ENCODE data around the gene AOPEP.

Gene AOPEP

GRCh38 chr9:94977416-94977815, 250.9 kb downstream of the AOPEP start:
- TF ChIP-seq, protein P1, sequence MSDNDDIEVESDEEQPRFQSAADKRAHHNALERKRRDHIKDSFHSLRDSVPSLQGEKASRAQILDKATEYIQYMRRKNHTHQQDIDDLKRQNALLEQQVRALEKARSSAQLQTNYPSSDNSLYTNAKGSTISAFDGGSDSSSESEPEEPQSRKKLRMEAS (IDR thresholded peaks at IDR 0.05): no peak
- TF ChIP-seq, protein P2, sequence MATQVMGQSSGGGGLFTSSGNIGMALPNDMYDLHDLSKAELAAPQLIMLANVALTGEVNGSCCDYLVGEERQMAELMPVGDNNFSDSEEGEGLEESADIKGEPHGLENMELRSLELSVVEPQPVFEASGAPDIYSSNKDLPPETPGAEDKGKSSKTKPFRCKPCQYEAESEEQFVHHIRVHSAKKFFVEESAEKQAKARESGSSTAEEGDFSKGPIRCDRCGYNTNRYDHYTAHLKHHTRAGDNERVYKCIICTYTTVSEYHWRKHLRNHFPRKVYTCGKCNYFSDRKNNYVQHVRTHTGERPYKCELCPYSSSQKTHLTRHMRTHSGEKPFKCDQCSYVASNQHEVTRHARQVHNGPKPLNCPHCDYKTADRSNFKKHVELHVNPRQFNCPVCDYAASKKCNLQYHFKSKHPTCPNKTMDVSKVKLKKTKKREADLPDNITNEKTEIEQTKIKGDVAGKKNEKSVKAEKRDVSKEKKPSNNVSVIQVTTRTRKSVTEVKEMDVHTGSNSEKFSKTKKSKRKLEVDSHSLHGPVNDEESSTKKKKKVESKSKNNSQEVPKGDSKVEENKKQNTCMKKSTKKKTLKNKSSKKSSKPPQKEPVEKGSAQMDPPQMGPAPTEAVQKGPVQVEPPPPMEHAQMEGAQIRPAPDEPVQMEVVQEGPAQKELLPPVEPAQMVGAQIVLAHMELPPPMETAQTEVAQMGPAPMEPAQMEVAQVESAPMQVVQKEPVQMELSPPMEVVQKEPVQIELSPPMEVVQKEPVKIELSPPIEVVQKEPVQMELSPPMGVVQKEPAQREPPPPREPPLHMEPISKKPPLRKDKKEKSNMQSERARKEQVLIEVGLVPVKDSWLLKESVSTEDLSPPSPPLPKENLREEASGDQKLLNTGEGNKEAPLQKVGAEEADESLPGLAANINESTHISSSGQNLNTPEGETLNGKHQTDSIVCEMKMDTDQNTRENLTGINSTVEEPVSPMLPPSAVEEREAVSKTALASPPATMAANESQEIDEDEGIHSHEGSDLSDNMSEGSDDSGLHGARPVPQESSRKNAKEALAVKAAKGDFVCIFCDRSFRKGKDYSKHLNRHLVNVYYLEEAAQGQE (IDR thresholded peaks at IDR 0.05; ENCODE audit: low read depth): no peak
- no peak for TF ChIP-seq TEAD4 (IDR thresholded peaks at IDR 0.05)
- TF ChIP-seq EGR1 (IDR thresholded peaks at IDR 0.05): no peak
- TF ChIP-seq ZBTB7A (IDR thresholded peaks at IDR 0.05; ENCODE audit: low read depth): no peak
- TF ChIP-seq CREB1 (IDR thresholded peaks at IDR 0.05; ENCODE audit: low read depth): no peak
- no peak for TF ChIP-seq TAF1 (IDR thresholded peaks at IDR 0.05; ENCODE audit: low read depth)

DNA sequence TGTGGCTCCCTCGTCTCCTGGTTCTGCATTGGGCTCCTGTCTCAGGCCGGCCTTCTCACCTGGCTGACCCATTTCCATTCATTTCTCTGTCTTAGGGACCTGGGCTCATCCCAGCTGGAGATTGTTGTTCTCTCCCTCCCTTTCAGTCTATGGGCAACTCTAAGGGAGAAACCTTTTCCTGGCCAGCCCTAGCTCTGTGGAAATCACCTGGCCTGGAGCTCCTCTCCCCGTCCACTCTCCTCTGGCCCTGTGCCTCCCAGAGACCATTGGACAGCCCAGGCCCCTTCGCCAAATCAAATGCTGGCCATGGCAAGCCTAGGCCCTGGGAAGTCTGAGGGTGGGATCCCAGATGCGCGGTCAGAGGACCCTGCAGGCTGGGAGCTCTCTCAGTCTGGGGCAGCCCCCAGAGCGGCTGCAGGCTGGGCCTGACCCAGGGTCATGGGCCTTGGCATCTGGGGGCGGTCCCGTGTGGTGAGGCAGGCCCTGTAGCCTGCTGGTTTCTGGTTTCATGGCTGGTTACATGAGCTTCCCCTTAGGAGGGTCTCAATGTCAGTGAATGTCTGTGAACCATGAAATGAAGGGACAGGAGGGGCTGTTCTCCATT, 253.5 kb downstream of the AOPEP start:
- no peak for TF ChIP-seq CREB1 (IDR thresholded peaks at IDR 0.05; ENCODE audit: low read depth)
- no peak for TF ChIP-seq TCF12 (IDR thresholded peaks at IDR 0.05; ENCODE audit: low read depth)
- no peak for TF ChIP-seq CEBPB (IDR thresholded peaks at IDR 0.05)
- TF ChIP-seq, protein P1 (IDR thresholded peaks at IDR 0.05): no peak

DNA sequence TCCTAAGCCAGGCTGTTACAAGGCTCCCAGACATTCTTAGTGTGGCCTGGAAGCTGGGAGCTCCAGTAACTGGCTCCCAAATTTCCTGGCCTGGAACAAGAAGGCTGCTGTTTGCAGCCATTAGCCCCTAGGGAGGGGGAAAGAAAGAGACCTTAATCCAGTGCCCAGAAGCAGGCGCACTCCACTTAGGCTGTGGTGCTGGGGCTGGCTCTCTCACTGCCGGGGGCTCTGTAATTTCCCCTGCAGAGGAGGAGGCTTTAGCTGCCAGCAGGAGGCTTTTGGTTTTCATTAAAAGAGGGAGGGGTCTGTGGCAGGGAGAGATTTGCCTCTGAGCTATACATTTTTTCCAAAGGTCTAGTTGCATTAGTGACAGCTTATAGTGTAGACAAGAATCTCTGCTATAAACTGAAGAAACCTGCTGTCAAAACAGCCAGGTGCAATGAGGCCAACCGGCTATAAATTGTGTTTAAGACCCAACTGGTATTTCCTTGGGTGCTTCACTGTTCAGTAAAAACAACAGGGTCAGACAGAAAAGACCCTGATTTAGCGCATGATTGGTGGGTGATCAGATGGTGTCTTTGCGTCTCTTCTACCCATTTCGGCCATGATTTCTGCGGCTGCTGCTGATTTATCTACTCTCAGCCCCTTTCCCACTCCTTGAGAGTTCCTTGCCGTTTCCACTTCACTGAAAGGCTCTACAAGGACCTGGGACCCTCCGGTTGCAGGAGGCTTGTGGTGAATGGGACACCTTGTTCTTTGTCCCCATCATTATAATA, 254.6 kb downstream of the AOPEP start:
- TF ChIP-seq CEBPB (IDR thresholded peaks at IDR 0.05): no peak
- TF ChIP-seq FOXM1 (IDR thresholded peaks at IDR 0.05; ENCODE audit: borderline replicate concordance, low read depth): no peak
- TF ChIP-seq TAF1 (IDR thresholded peaks at IDR 0.05; ENCODE audit: low read depth): no peak
- no peak for TF ChIP-seq TEAD4 (IDR thresholded peaks at IDR 0.05)
- TF ChIP-seq, protein P3, sequence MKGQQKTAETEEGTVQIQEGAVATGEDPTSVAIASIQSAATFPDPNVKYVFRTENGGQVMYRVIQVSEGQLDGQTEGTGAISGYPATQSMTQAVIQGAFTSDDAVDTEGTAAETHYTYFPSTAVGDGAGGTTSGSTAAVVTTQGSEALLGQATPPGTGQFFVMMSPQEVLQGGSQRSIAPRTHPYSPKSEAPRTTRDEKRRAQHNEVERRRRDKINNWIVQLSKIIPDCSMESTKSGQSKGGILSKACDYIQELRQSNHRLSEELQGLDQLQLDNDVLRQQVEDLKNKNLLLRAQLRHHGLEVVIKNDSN (IDR thresholded peaks at IDR 0.05): no peak
- no peak for TF ChIP-seq TCF12 (IDR thresholded peaks at IDR 0.05; ENCODE audit: low read depth)
- TF ChIP-seq YY1 (IDR thresholded peaks at IDR 0.05; ENCODE audit: low read depth): no peak

- TF ChIP-seq NFIC (IDR thresholded peaks at IDR 0.05) (no peak), ZBTB7A (IDR thresholded peaks at IDR 0.05; ENCODE audit: low read depth) (no peak), CEBPB (IDR thresholded peaks at IDR 0.05) (no peak), TCF12 (IDR thresholded peaks at IDR 0.05; ENCODE audit: low read depth) (no peak), FOXM1 (IDR thresholded peaks at IDR 0.05; ENCODE audit: borderline replicate concordance, low read depth) (no peak), EP300 (IDR thresholded peaks at IDR 0.05; ENCODE audit: borderline replicate concordance) (no peak), EGR1 (IDR thresholded peaks at IDR 0.05) (no peak), TEAD4 (IDR thresholded peaks at IDR 0.05) (no peak), TAF1 (IDR thresholded peaks at IDR 0.05; ENCODE audit: low read depth) (no peak), CREB1 (IDR thresholded peaks at IDR 0.05; ENCODE audit: low read depth) (no peak)
- TF ChIP-seq, protein P3 (IDR thresholded peaks at IDR 0.05): no peak
- TF ChIP-seq, protein P2 (IDR thresholded peaks at IDR 0.05; ENCODE audit: low read depth): no peak
- TF ChIP-seq, protein P1 (IDR thresholded peaks at IDR 0.05): no peak
Measured at GRCh38 chr9:94981723-94982090, 255.2 kb downstream of the AOPEP start.

DNA sequence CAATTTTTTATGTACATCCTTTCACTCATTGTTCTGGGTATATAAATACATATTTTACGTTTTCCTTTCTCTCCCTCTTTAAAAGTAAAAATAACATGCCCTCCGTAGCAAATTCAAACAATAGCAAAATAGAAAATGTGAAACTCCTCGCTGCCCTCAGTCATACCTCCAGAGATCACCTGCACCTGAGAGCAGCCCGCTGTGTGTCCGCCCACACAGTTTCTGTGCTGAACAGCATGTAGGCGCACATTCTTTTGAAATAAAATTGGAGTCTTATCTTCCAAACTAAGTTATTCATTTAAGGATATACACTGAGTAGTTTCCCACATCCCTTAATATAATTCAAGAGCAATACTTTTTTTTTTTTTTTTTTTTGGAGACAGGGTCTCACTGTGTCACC, 255.7 kb downstream of the AOPEP start:
- TF ChIP-seq ZBTB7A (IDR thresholded peaks at IDR 0.05; ENCODE audit: low read depth): no peak
- 0 out of 2 replicates have a peak, but pooled peaks have one; percentile 16 for TF ChIP-seq EP300 (IDR thresholded peaks at IDR 0.05; ENCODE audit: borderline replicate concordance)
- 0 out of 2 replicates have a peak, but pooled peaks have one; percentile 16 for TF ChIP-seq FOXM1 (IDR thresholded peaks at IDR 0.05; ENCODE audit: borderline replicate concordance, low read depth)
- 0 out of 2 replicates have a peak, but pooled peaks have one; percentile 18 for TF ChIP-seq TCF12 (IDR thresholded peaks at IDR 0.05; ENCODE audit: low read depth)
- TF ChIP-seq TAF1 (IDR thresholded peaks at IDR 0.05; ENCODE audit: low read depth): no peak
- no peak for TF ChIP-seq TEAD4 (IDR thresholded peaks at IDR 0.05)
- TF ChIP-seq YY1 (IDR thresholded peaks at IDR 0.05; ENCODE audit: low read depth): no peak
- no peak for TF ChIP-seq NFIC (IDR thresholded peaks at IDR 0.05)
- TF ChIP-seq CEBPB (IDR thresholded peaks at IDR 0.05): no peak
- TF ChIP-seq, protein P2 (IDR thresholded peaks at IDR 0.05; ENCODE audit: low read depth): no peak
- TF ChIP-seq, protein P1 (IDR thresholded peaks at IDR 0.05): 0 out of 2 replicates have a peak, but pooled peaks have one; percentile 14
- no peak for TF ChIP-seq CREB1 (IDR thresholded peaks at IDR 0.05; ENCODE audit: low read depth)
- peak; percentile 96 for TF ChIP-seq EGR1 (IDR thresholded peaks at IDR 0.05)
- TF ChIP-seq, protein P3 (IDR thresholded peaks at IDR 0.05): no peak
- no peak for TF ChIP-seq RAD21 (IDR thresholded peaks at IDR 0.05; ENCODE audit: low read depth)
